Upper lobe of left lung (tissue), 6 donors: Measurements from ENCODE around the gene PDGFC. TPM values are rescaled to one million over a fixed set of nuclear protein-coding genes. Genes with fewer than 3 reads are reported as not detected.

ENCODE experiments used
- ATAC-seq, 2 donors: fragments of 200-7000 bp; cut with Tn5 transposase; one replicate each; pipeline ENCODE4 v1.9.1; 2022; ENCODE audit warnings: mild to moderate bottlenecking in 2 of 2, moderate library complexity in 2 of 2; ENCODE audit not compliant: low FRiP score in 2 of 2
- DNase-seq, 2 donors: peaks; one replicate each; pipeline ENCODE4 v3.0.0-alpha.2; 2019 to 2020
- H3K27ac ChIP-seq, 4 donors: fragments of 200-600 bp; sonication (generic); one replicate each; pipeline ENCODE4 v1.5.1; 2016 to 2019
- H3K27me3 ChIP-seq, 4 donors: fragments of 200-600 bp; sonication (generic); one replicate each; pipeline ENCODE4 v1.5.1; 2017 to 2019
- H3K36me3 ChIP-seq, 4 donors: fragments of 200-600 bp; sonication (generic); one replicate each; pipeline ENCODE4 v1.5.1; 2016 to 2019
- H3K4me1 ChIP-seq, 4 donors: fragments of 200-600 bp; sonication (generic); one replicate each; pipeline ENCODE4 v1.5.1; 2018 to 2019
- H3K4me3 ChIP-seq, 4 donors: fragments of 200-600 bp; sonication (generic); one replicate each; pipeline ENCODE4 v1.5.1; 2017 to 2019; ENCODE audit warnings: mild to moderate bottlenecking in 2 of 4, moderate library complexity in 1 of 4
- H3K9me3 ChIP-seq, 4 donors: fragments of 200-600 bp; sonication (generic); one replicate each; pipeline ENCODE4 v1.5.1; 2018 to 2019
- CTCF ChIP-seq, 6 experiments: fragments of 450-650 bp in 4 of 6; fragments of 200-600 bp in 2 of 6; sonication (generic) in 2 of 6; IDR thresholded peaks; one replicate each; pipeline ENCODE4 v1.5.1; 2016 to 2019; ENCODE audit warnings: antibody characterized with exemption in 6 of 6
- EP300 ChIP-seq, 4 donors: sonication (generic); formaldehyde crosslinking; IDR thresholded peaks; one replicate each; pipeline ENCODE4 v1.5.1; 2017; ENCODE audit warnings: antibody characterized with exemption in 4 of 4, control low read depth in 2 of 4
- POLR2A ChIP-seq, 4 donors: fragments of 450-650 bp; IDR thresholded peaks; one replicate each; pipeline ENCODE4 v1.5.1; 2016 to 2017; ENCODE audit warnings: antibody characterized with exemption in 4 of 4, mild to moderate bottlenecking in 2 of 4
- POLR2AphosphoS5 ChIP-seq, 2 donors: sonication (generic); formaldehyde crosslinking; IDR thresholded peaks; one replicate each; pipeline ENCODE4 v1.5.1; 2017; ENCODE audit warnings: antibody characterized with exemption in 2 of 2
- WGBS, 2 donors: methylation state at CpG; one replicate each; pipeline ENCODE4 v1.1.5; 2017 to 2018; 5-methylcytosine and 5-hydroxymethylcytosine counted together
- total RNA-seq, 6 donors: library from RNA; depleted of rRNA in 4 of 6; stranded (reverse); fragments of >200 nt in 4 of 6; gene quantifications; one replicate each; pipeline versions ENCODE4 v1.1.0 to v1.2.1, GENCODE V29; 2016 to 2021
- donor health status: DM: no; HTN: no; CAD: no; lungs with moderate emphysema.
- donor health status: DM: no; HTN: yes; CAD: no; lungs with severe emphysema.

Gene PDGFC
- total RNA-seq, 6 donors from 2014 or later: 14.4 to 39.9 (median 28.5) TPM

DNA sequence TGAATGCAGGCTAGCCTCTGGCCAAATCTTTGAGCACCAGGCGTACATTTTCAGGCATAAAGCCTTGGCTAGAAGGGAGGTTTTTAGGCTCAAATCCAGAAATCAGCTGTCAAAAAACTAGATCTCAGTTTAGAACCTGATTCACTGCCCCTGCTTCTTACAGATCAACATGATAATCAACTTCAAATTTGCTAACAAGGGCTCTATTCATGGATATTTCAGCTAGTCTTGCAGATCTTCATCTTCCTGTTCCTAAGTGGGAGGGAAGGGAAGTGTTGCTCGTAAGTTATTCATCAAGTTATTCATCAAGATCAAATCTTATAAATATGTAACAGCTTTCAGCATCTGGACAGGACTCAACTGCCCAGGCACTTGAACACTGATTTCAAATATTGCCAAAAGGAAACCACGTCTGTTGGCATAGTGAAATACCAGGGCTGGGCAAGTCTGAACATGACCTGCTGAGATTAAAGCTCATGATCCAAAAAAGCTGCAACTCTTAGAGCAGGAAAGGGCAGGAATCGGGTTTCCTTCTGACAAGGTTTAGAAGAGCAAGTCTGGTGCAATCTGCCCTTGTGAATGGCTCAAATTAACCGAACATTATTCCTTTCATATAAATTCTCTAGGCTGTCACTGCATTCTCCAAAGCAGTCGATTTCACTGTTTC is 200.3 kb downstream of the PDGFC start:
- no peaks in the 10 kb centered on the region for H3K9me3 ChIP-seq
- no peaks in the 10 kb centered on the region for H3K27me3 ChIP-seq
- ATAC-seq: peak; percentile 67 to 86
- TF ChIP-seq POLR2AphosphoS5 (IDR thresholded peaks at IDR 0.05) (no peak), CTCF (IDR thresholded peaks at IDR 0.05) (no peak), POLR2A (IDR thresholded peaks at IDR 0.05) (no peak), EP300 (IDR thresholded peaks at IDR 0.05) (no peak)
- WGBS, 2 donors: 21 to 22% methylated on average over 6 of the region's 6 CpGs
- peak overlapping the region in 3 of 4 donors; percentile 50 to 51 (median 51) for H3K27ac ChIP-seq
- no peaks in the 10 kb centered on the region for H3K36me3 ChIP-seq
- H3K4me1 ChIP-seq: peaks cover 0 to 10% (median 5%) of the 10 kb centered on the region in 4 donors
- peak overlapping the region in 2 of 4 donors; percentile 6 to 15 for H3K4me3 ChIP-seq
- peak in 1 of 2 donors; percentile 55 for DNase-seq

- ATAC-seq (no peak), DNase-seq (no peak)
- no peaks in the 10 kb centered on the region for H3K36me3 ChIP-seq
- no peak overlapping the region for H3K27ac ChIP-seq
- no peaks in the 10 kb centered on the region for H3K27me3 ChIP-seq
- no peaks in the 10 kb centered on the region for H3K9me3 ChIP-seq
- H3K4me1 ChIP-seq: peaks cover 0 to 10% (median 5%) of the 10 kb centered on the region in 4 donors
- H3K4me3 ChIP-seq: no peak overlapping the region
- 74 to 77% methylated on average over 2 of the region's 2 CpGs for WGBS, 2 donors
- TF ChIP-seq CTCF (IDR thresholded peaks at IDR 0.05): no peak
Observed at GRCh38 chr4:156770140-156770539, 201.5 kb downstream of the PDGFC start.

GRCh38 chr4:156767911-156768415 is 203.6 kb downstream of the PDGFC start:
- WGBS, 2 donors: 72 to 75% methylated on average over 5 of the region's 5 CpGs
- TF ChIP-seq CTCF (IDR thresholded peaks at IDR 0.05) (no peak), EP300 (IDR thresholded peaks at IDR 0.05) (no peak), POLR2A (IDR thresholded peaks at IDR 0.05) (no peak), POLR2AphosphoS5 (IDR thresholded peaks at IDR 0.05) (no peak)
- H3K27ac ChIP-seq: no peak overlapping the region

DNA sequence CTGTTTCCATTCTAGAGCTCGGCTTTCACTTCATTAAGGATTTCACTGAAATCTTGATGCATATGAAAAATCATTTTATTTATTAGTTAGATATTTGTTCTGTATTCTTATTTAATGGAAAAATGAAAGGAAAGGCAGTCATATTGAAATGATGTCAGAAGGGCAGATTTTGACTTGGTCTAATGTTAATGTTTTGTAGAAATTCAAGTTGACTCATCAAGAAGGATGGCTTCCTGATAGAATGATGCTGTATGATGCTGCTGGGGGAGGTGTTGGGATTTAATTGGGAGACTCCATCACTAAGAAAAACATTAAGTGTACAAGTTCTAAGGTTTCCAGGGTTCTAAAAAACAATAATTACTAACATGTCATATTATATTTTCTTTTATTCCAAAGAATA is 204.8 kb downstream of the PDGFC start:
- TF ChIP-seq EP300 (IDR thresholded peaks at IDR 0.05): no peak
- H3K36me3 ChIP-seq: no peaks in the 10 kb centered on the region
- peaks cover 0 to 11% (median 4%) of the 10 kb centered on the region in 4 donors for H3K4me1 ChIP-seq
- WGBS, 2 donors: 92 to 96% methylated on average over 1 of the region's 1 CpG
- ATAC-seq (no peak), DNase-seq (no peak)
- H3K4me3 ChIP-seq: no peak overlapping the region
- no peak overlapping the region for H3K27ac ChIP-seq
- H3K9me3 ChIP-seq: no peaks in the 10 kb centered on the region
- H3K27me3 ChIP-seq: no peaks in the 10 kb centered on the region

More at GRCh38 chr4:156767911-156768415, 203.6 kb downstream of the PDGFC start:
- DNase-seq (no peak), ATAC-seq (no peak)
- no peak overlapping the region for H3K4me3 ChIP-seq
- H3K27me3 ChIP-seq: no peaks in the 10 kb centered on the region
- no peaks in the 10 kb centered on the region for H3K36me3 ChIP-seq
- no peaks in the 10 kb centered on the region for H3K9me3 ChIP-seq
- peaks cover 0 to 14% (median 7%) of the 10 kb centered on the region in 4 donors for H3K4me1 ChIP-seq

- ATAC-seq (no peak), DNase-seq (no peak)
- TF ChIP-seq CTCF (IDR thresholded peaks at IDR 0.05): no peak
- TF ChIP-seq POLR2A (IDR thresholded peaks at IDR 0.05): no peak
- TF ChIP-seq POLR2AphosphoS5 (IDR thresholded peaks at IDR 0.05): no peak
- no peak for TF ChIP-seq EP300 (IDR thresholded peaks at IDR 0.05)
- Histone ChIP-seq H3K27me3 (no peaks in the 10 kb centered on the region), H3K4me1 (peaks cover 0 to 4% (median 2%) of the 10 kb centered on the region in 4 donors), H3K9me3 (no peaks in the 10 kb centered on the region), H3K4me3 (no peak overlapping the region), H3K27ac (no peak overlapping the region), H3K36me3 (no peaks in the 10 kb centered on the region)
- 62 to 75% methylated on average over 3 of the region's 3 CpGs for WGBS, 2 donors
Observed at GRCh38 chr4:156765277-156765676, 206.3 kb downstream of the PDGFC start.
